K562 treated with DMSO at 1 percent for 48 hours (cell line): ENCODE measurements around the gene KLHL26. TPM values are rescaled to one million over a fixed set of nuclear protein-coding genes. Genes with fewer than 3 reads are reported as not detected.

Experiments
- total RNA-seq: library from RNA; unstranded; fragments of 300-600 nt; gene quantifications from 2 replicates; pipeline ENCODE4 v1.2.3, GENCODE V29; 2022; ENCODE audit warnings: low replicate concordance; ENCODE audit errors: extremely low read depth

Gene KLHL26
- not detected in 2 replicates for total RNA-seq

GRCh38 chr19:18636969-18637629 lies at the start of gene KLHL26:
Gene KLHL26, plus strand, starts transcription at chr19:18637028. Its CDS starts 27 bp downstream, at chr19:18637055.

GRCh38 chr19:18588611-18589379 lies 48.0 kb upstream of the KLHL26 start, which contains the start of gene REX1BD:
Gene REX1BD, plus strand, starts transcription at chr19:18588798. Its CDS starts 4 bp downstream, at chr19:18588802.

GRCh38 chr19:18606281-18607225 lies 30.3 kb upstream of the KLHL26 start, which contains the start of gene CRLF1:
Gene CRLF1, minus strand, starts transcription at chr19:18606799. Its CDS starts 143 bp downstream, at chr19:18606656.

GRCh38 chr19:18612772-18613588 lies 23.8 kb upstream of the KLHL26 start, which contains the start of gene TMEM59L:
Gene TMEM59L, plus strand, starts transcription at chr19:18612870. Its CDS starts 89 bp downstream, at chr19:18612959.

GRCh38 chr19:18683109-18683957 lies 46.5 kb downstream of the KLHL26 start, which contains the start of gene CRTC1:
Gene CRTC1, plus strand, starts transcription at chr19:18683680. Its CDS starts 23 bp downstream, at chr19:18683703.

Other genes starting within 250 kb of the KLHL26 start
- gene LRRC25, start 239.4 kb upstream of the KLHL26 start, total RNA-seq = not detected in 2 replicates
- gene SSBP4, start 217.6 kb upstream of the KLHL26 start, total RNA-seq = not detected in 2 replicates
- 948 TPM in 1 of 2 replicates, not detected in the other for gene ISYNA1, start 198.9 kb upstream of the KLHL26 start, total RNA-seq
- gene ELL, start 115.0 kb upstream of the KLHL26 start, total RNA-seq = not detected in 2 replicates
- 467 TPM in 1 of 2 replicates, not detected in the other for gene FKBP8, start 93.5 kb upstream of the KLHL26 start, total RNA-seq
- not detected in 2 replicates for gene KXD1, start 79.2 kb upstream of the KLHL26 start, total RNA-seq
- 452 TPM in 1 of 2 replicates, not detected in the other for gene UBA52, start 65.2 kb upstream of the KLHL26 start, total RNA-seq
- not detected in 2 replicates for gene REX1BD, start 48.2 kb upstream of the KLHL26 start, total RNA-seq
- gene CRLF1, start 30.2 kb upstream of the KLHL26 start, total RNA-seq = not detected in 2 replicates
- not detected in 2 replicates for gene TMEM59L, start 24.2 kb upstream of the KLHL26 start, total RNA-seq
- gene CRTC1, start 46.7 kb downstream of the KLHL26 start, total RNA-seq = not detected in 2 replicates
- gene COMP, start 154.3 kb downstream of the KLHL26 start, total RNA-seq = not detected in 2 replicates
- gene UPF1, start 194.9 kb downstream of the KLHL26 start, total RNA-seq = 461 TPM in 1 of 2 replicates, not detected in the other